ENCODE measurements around the gene FAM241A. TPM values are rescaled to one million over a fixed set of nuclear protein-coding genes. Genes with fewer than 3 reads are reported as not detected.

The FAM241A gene
- 1.5 and 2.3 TPM in 2 replicates for polyA plus RNA-seq (2011; rRNA removed)
- polyA plus RNA-seq (2012; cell fraction: cytosol; rRNA removed), result 0.48 and 0.59 TPM in 2 replicates
- 0.18 and 0.22 TPM in 2 replicates for polyA plus RNA-seq (2012; cell fraction: nucleus; rRNA removed)
- 0.59 to 0.67 TPM (median 0.63 TPM) in 3 replicates for polyA plus RNA-seq (2017; fragmentation: RNase III; extraction: RNeasy Plus Mini Kit Qiagen cat#74134 plus additional on column Dnase treatment)
- polyA minus RNA-seq (2011; rRNA and poly(A)+ RNA removed), result 0.29 and 0.37 TPM in 2 replicates

- DNase-seq (ENCODE audit: low read depth in 1 of 2, low spot score in 1 of 2) (peak; percentile 73 to 80), FAIRE-seq (no peak), ATAC-seq (peak; percentile 98 to 99)
- Histone ChIP-seq H3K9me3 (no peaks in the 10 kb centered on the region), H3K4me1 (0 out of 3 replicates have a peak, but pooled peaks cover 3% of the 10 kb centered on the region), H3K4me2 (peak within 1 kb of the TSS; percentile 63), H3K4me3 (peak within 1 kb of the TSS; percentile 71), H3K27ac (peak within 1 kb of the TSS; percentile 68 to 89)
- POLR2A ChIA-PET, result no interaction called here
- WGBS (ENCODE audit: missing lambda C conversion rate), result no CpG with 5 or more reads among the region's 70 CpGs
- CTCF ChIA-PET, result interaction anchor here (1.4 kb wide), 1 partner anchor 91 kb away, joined by 4 read pairs; no protein-coding TSS in a partner anchor
- TF ChIP-seq USF2 (IDR thresholded peaks at IDR 0.05) (no peak), NPAS2 (CRISPR knock-in tag; IDR thresholded peaks at IDR 0.05; ENCODE audit: borderline replicate concordance) (no peak), CBX8 (IDR thresholded peaks at IDR 0.05) (no peak), HEYL (CRISPR knock-in tag; IDR thresholded peaks at IDR 0.05) (no peak), BCL3 (IDR thresholded peaks at IDR 0.05) (0 out of 3 replicates have a peak, but pooled peaks have one; percentile 43), FOSB (CRISPR knock-in tag; IDR thresholded peaks at IDR 0.05) (no peak), FOXS1 (CRISPR knock-in tag; IDR thresholded peaks at IDR 0.05) (no peak), JUN (IDR thresholded peaks at IDR 0.05) (0 out of 5 replicates have a peak, but pooled peaks of 1 of the 2 experiments have one; percentile 16), POLR2A (IDR thresholded peaks at IDR 0.05; ENCODE audit: low read length) (peak; percentile 72), HOXB5 (CRISPR knock-in tag; IDR thresholded peaks at IDR 0.05) (no peak)
- TF ChIP-seq, protein P1, sequence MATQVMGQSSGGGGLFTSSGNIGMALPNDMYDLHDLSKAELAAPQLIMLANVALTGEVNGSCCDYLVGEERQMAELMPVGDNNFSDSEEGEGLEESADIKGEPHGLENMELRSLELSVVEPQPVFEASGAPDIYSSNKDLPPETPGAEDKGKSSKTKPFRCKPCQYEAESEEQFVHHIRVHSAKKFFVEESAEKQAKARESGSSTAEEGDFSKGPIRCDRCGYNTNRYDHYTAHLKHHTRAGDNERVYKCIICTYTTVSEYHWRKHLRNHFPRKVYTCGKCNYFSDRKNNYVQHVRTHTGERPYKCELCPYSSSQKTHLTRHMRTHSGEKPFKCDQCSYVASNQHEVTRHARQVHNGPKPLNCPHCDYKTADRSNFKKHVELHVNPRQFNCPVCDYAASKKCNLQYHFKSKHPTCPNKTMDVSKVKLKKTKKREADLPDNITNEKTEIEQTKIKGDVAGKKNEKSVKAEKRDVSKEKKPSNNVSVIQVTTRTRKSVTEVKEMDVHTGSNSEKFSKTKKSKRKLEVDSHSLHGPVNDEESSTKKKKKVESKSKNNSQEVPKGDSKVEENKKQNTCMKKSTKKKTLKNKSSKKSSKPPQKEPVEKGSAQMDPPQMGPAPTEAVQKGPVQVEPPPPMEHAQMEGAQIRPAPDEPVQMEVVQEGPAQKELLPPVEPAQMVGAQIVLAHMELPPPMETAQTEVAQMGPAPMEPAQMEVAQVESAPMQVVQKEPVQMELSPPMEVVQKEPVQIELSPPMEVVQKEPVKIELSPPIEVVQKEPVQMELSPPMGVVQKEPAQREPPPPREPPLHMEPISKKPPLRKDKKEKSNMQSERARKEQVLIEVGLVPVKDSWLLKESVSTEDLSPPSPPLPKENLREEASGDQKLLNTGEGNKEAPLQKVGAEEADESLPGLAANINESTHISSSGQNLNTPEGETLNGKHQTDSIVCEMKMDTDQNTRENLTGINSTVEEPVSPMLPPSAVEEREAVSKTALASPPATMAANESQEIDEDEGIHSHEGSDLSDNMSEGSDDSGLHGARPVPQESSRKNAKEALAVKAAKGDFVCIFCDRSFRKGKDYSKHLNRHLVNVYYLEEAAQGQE (IDR thresholded peaks at IDR 0.05), result no peak
Observed at GRCh38 chr4:112145326-112145789, at the start of gene FAM241A. Gene FAM241A (plus strand): TSS chr4:112145454. CDS start chr4:112145581, 127 bp downstream.

- Histone ChIP-seq H3K27ac (no peak overlapping the region), H3K9me3 (no peaks in the 10 kb centered on the region), H3K4me1 (peaks cover 3% of the 10 kb centered on the region; the same call in 2 of the 3 replicates), H3K4me2 (no peak overlapping the region), H3K4me3 (no peak overlapping the region)
- peak; percentile 30 to 40; a peak in 4 of 6 replicates for ATAC-seq
- DNase-seq (ENCODE audit: low read depth in 1 of 2, low spot score in 1 of 2), result no peak
- ChIA-PET POLR2A (interaction anchor here (0.7 to 2.0 kb wide), 2 partner anchors 133 to 166 kb away, joined by 4 to 7 read pairs; partner anchors contain the start of gene AP1AR), CTCF (interaction anchor here (0.6 to 9.4 kb wide), 26 partner anchors 10 to 1540 kb away, joined by 3 to 128 read pairs (median 5); no protein-coding TSS in a partner anchor)
- WGBS (ENCODE audit: missing lambda C conversion rate), result 62% methylated on average over 4 of the region's 4 CpGs
- FAIRE-seq, result no peak
- TF ChIP-seq, protein P2, sequence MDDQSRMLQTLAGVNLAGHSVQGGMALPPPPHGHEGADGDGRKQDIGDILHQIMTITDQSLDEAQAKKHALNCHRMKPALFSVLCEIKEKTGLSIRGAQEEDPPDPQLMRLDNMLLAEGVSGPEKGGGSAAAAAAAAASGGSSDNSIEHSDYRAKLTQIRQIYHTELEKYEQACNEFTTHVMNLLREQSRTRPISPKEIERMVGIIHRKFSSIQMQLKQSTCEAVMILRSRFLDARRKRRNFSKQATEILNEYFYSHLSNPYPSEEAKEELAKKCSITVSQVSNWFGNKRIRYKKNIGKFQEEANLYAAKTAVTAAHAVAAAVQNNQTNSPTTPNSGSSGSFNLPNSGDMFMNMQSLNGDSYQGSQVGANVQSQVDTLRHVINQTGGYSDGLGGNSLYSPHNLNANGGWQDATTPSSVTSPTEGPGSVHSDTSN (IDR thresholded peaks at IDR 0.05), result no peak
- TF ChIP-seq ZFP36 (IDR thresholded peaks at IDR 0.05; ENCODE audit: borderline replicate concordance, partially characterized antibody) (no peak), POLR2A (IDR thresholded peaks at IDR 0.05; ENCODE audit: low read length) (no peak), HOXB5 (CRISPR knock-in tag; IDR thresholded peaks at IDR 0.05) (no peak), HOXB13 (CRISPR knock-in tag; IDR thresholded peaks at IDR 0.05; ENCODE audit: low read depth) (no peak), TP53 (CRISPR knock-in tag; IDR thresholded peaks at IDR 0.05) (no peak), FOSL2 (IDR thresholded peaks at IDR 0.05) (no peak), FOSL2 (CRISPR knock-in tag; IDR thresholded peaks at IDR 0.05) (no peak), HES2 (IDR thresholded peaks at IDR 0.05) (no peak), ZSCAN20 (CRISPR knock-in tag; IDR thresholded peaks at IDR 0.05) (no peak)
- TF ChIP-seq, protein P3, sequence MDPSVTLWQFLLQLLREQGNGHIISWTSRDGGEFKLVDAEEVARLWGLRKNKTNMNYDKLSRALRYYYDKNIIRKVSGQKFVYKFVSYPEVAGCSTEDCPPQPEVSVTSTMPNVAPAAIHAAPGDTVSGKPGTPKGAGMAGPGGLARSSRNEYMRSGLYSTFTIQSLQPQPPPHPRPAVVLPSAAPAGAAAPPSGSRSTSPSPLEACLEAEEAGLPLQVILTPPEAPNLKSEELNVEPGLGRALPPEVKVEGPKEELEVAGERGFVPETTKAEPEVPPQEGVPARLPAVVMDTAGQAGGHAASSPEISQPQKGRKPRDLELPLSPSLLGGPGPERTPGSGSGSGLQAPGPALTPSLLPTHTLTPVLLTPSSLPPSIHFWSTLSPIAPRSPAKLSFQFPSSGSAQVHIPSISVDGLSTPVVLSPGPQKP (IDR thresholded peaks at IDR 0.05; ENCODE audit: low read depth, low read length), result no peak
- TF ChIP-seq, protein P1 (IDR thresholded peaks at IDR 0.05), result no peak
Observed at GRCh38 chr4:112098841-112099530, 46.3 kb upstream of the FAM241A start.

All from A549 (cell line).